Measurements from ENCODE around the gene CACNA2D3.

DNA sequence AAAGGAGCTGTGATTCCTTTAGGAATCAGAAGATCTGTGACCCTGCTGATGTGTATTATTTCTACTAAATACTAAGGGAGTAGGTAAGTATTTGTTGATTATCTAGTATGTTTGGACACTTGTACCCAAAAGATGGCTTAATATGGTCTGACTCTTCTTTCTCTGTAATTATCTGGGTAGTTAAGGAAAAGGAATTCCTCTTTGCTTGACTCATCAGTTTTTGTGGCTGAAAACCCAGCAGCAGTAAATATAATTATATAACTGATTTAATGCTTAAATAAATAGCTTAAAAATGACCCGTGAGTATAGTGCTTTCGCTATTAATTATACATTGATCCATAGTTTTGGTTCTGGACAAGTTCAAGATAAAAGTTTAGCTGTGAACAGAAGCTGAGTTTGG lies 649.7 kb downstream of the CACNA2D3 start:
- TF ChIP-seq, protein P1, sequence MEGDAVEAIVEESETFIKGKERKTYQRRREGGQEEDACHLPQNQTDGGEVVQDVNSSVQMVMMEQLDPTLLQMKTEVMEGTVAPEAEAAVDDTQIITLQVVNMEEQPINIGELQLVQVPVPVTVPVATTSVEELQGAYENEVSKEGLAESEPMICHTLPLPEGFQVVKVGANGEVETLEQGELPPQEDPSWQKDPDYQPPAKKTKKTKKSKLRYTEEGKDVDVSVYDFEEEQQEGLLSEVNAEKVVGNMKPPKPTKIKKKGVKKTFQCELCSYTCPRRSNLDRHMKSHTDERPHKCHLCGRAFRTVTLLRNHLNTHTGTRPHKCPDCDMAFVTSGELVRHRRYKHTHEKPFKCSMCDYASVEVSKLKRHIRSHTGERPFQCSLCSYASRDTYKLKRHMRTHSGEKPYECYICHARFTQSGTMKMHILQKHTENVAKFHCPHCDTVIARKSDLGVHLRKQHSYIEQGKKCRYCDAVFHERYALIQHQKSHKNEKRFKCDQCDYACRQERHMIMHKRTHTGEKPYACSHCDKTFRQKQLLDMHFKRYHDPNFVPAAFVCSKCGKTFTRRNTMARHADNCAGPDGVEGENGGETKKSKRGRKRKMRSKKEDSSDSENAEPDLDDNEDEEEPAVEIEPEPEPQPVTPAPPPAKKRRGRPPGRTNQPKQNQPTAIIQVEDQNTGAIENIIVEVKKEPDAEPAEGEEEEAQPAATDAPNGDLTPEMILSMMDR (IDR thresholded peaks at IDR 0.05; ENCODE audit: poor library complexity, severe bottlenecking): no peak
- TF ChIP-seq RAD21 (conservative IDR thresholded peaks at IDR 0.05) (no peak), EZH2 (IDR thresholded peaks at IDR 0.05; ENCODE audit: borderline replicate concordance, insufficient read depth, low read length, poor library complexity, severe bottlenecking) (no peak)

Data from neural cell (in vitro differentiated cells).